Coronary artery (tissue), 2 donors: ENCODE measurements around the gene FILIP1L.

ENCODE experiments used
- DNase-seq: peaks from one replicate; pipeline ENCODE4 v3.0.0-alpha.2; 2017; ENCODE audit warnings: low spot score
- H3K27ac ChIP-seq, 2 donors: fragments of 200-600 bp; sonication (generic); one replicate each; pipeline ENCODE4 v1.5.1; 2016 to 2019
- H3K4me3 ChIP-seq: fragments of 200-600 bp; sonication (generic); 2 replicates; pipeline ENCODE4 v1.5.1; 2016; ENCODE audit warnings: mild to moderate bottlenecking, moderate library complexity
- TF ChIP-seq, protein P1 (sequence below): fragments of 200-600 bp; sonication (generic); IDR thresholded peaks from one replicate; pipeline ENCODE4 v1.5.1; 2019; ENCODE audit warnings: antibody characterized with exemption

FILIP1L gene

GRCh38 chr3:100155128-100155527 lies 40.8 kb upstream of the FILIP1L start:
- TF ChIP-seq, protein P1, sequence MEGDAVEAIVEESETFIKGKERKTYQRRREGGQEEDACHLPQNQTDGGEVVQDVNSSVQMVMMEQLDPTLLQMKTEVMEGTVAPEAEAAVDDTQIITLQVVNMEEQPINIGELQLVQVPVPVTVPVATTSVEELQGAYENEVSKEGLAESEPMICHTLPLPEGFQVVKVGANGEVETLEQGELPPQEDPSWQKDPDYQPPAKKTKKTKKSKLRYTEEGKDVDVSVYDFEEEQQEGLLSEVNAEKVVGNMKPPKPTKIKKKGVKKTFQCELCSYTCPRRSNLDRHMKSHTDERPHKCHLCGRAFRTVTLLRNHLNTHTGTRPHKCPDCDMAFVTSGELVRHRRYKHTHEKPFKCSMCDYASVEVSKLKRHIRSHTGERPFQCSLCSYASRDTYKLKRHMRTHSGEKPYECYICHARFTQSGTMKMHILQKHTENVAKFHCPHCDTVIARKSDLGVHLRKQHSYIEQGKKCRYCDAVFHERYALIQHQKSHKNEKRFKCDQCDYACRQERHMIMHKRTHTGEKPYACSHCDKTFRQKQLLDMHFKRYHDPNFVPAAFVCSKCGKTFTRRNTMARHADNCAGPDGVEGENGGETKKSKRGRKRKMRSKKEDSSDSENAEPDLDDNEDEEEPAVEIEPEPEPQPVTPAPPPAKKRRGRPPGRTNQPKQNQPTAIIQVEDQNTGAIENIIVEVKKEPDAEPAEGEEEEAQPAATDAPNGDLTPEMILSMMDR, result no peak
- DNase-seq, result no peak
- no peak overlapping the region for H3K27ac ChIP-seq
- H3K4me3 ChIP-seq, result no peak overlapping the region

DNA sequence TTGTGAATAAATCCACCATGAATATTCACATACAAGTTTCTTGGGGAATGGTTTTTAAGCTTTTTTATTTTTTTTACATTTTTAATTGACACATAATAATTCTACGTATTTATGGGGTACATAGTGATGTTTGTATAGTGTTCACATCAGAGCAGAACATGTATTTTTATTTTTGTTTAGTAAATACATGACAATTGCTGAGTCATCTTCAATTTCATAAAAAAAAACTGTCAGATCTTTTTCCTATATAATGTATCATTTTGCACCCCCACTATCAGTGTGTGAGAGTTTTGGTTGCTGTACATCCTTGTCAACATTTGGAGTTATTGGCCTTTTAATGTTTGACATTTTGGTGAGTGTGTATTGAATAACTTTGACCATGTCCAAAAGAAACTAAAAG lies 39.9 kb upstream of the FILIP1L start:
- no peak for DNase-seq
- Histone ChIP-seq H3K4me3 (no peak overlapping the region), H3K27ac (no peak overlapping the region)
- TF ChIP-seq, protein P1, result no peak

GRCh38 chr3:100151024-100151707 lies 36.9 kb upstream of the FILIP1L start:
- no peak for DNase-seq
- TF ChIP-seq, protein P1, result no peak
- peak overlapping the region; percentile 82 to 84 for H3K27ac ChIP-seq

DNA sequence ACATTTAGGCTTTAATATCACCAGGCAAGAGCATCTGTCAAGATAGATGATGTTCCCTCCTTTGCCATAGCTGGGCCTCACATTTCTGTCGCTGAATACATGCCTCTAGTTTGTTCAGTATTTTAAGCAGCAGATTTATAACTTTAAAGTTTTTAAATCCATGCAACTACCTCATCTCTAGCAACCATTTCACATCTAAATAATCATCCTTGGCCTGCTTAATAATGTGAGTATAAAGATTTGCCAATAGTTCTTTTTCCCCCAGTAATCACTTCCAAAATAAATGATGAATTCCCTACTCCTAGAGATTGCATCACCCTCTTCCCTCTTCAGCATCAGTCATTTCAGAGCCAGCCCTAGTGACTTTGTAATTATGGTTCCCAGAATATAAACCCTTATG lies 36.2 kb upstream of the FILIP1L start:
- Histone ChIP-seq H3K4me3 (no peak overlapping the region), H3K27ac (peak overlapping the region; percentile 82 to 84)
- DNase-seq, result no peak
- TF ChIP-seq, protein P1, result no peak

More at GRCh38 chr3:100151024-100151707, 36.9 kb upstream of the FILIP1L start:
- no peak overlapping the region for H3K4me3 ChIP-seq

- no peak for DNase-seq
- no peak overlapping the region for H3K4me3 ChIP-seq
- TF ChIP-seq, protein P1, result no peak
- peak overlapping the region; percentile 82 to 84 for H3K27ac ChIP-seq
Observed at GRCh38 chr3:100149713-100150415, 35.6 kb upstream of the FILIP1L start.

GRCh38 chr3:100149130-100149529 lies 34.8 kb upstream of the FILIP1L start:
- no peak overlapping the region for H3K4me3 ChIP-seq
- no peak for DNase-seq
- no peak overlapping the region for H3K27ac ChIP-seq
- TF ChIP-seq, protein P1, result no peak
